GM18867 (cell line): ENCODE results near the gene RTP2.
A peak's percentile ranks its signal among the peaks of the same experiment; 100 is the strongest.

Source experiments
- ATAC-seq: cut with Tn5 transposase; IDR thresholded peaks from one replicate; pipeline ENCODE4 v1.9.1; 2021; ENCODE audit warnings: mild to moderate bottlenecking, moderate library complexity; ENCODE audit not compliant: unreplicated experiment

RTP2 gene

GRCh38 chr3:187739094-187739560 is 36.8 kb upstream of the RTP2 start:
- no peak for ATAC-seq

DNA sequence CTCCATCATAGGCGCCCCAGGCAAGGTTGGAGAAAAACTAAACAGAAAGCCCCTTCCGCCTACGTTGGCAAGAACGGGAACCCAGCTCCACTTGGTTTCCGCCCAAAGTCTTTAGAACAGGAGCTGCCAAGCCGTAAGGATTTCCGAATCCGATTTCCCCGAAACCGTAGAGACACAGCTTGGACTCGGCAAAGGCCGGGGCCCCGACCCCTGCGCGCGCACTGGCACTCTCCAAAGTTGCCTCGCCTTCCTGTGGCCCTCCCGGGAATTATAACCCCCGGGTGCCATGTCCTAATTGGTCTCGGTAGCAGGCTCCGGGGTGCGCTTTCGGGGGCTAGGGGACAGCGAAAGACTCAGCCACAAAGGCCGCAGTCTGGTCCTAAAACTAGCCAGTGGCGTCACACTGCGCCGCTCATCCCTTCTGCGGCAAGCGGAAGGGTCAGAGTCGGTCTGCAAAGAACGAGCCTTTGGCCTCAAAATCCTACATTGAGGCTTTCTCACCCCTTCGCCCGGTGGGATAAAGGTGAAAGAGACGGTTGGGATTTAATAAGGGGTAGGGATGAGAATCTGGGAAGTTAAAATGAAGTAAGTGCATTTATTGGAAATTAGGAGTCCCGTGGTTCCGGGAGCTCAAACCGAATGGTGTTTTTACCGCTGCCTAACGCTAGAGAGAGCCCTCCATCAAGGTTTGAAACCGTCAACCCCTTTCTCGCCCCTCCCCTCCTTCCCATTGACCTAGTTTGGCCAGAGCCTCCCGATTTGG is 36.2 kb upstream of the RTP2 start:
- ATAC-seq, result peak; percentile 53

GRCh38 chr3:187738071-187738330 is 35.6 kb upstream of the RTP2 start:
- ATAC-seq, result no peak

DNA sequence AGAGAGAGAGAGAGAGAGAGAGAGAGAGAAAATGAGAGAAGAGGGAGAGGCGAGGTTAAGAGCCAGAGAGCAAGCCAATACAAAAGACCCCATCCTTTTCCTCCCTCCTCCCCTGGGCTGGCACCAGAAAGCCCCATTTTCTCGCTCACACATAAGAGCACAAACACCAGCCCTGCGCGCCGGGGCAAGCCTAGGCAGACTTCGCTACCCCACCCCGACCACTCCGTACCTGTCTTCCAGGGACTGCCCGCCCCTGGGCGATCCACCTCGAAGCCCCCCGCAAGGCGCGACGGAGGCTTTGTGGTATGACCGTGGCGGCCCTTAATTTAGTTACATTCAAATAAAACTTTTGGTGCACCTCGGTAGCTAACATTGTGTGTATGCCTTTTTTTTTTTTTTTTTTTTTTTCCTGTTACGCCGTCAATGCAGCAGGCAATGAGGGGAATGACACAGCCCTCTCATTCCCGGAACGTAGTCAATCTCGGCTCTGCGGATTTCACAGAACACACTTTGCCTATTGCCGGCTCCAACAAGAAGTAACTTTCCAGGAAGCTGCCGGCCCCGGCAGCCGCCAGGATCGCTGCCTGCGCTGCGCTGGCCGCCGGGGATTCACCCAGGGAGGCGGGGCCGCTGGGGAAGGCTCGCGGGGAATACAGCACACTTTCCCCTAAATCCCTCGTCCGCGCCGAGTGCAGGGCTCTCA is 35.2 kb upstream of the RTP2 start:
- ATAC-seq, result no peak

GRCh38 chr3:187737006-187737367 is 34.6 kb upstream of the RTP2 start:
- no peak for ATAC-seq

DNA sequence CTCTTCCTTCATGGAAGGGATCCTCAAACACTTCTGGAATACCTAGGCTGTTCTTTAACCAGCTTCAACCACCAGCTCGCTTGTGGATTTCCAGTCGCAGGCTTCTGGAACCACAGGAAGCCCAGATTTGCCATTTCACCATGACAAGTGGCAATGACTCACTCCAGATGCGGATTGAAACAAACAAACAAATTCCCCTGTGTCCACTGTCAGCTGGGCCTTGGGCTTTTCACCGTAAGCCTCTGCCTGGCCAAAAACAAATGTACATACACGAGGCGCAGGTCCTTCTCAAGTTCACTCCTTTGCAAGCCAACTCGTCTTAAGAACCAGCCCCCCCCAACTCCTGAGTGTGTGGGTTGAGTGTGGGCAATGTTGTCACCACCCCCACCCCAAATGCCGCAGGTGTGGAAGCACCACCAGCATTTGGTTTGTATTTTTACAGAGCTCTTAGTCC is 34.1 kb upstream of the RTP2 start:
- no peak for ATAC-seq

DNA sequence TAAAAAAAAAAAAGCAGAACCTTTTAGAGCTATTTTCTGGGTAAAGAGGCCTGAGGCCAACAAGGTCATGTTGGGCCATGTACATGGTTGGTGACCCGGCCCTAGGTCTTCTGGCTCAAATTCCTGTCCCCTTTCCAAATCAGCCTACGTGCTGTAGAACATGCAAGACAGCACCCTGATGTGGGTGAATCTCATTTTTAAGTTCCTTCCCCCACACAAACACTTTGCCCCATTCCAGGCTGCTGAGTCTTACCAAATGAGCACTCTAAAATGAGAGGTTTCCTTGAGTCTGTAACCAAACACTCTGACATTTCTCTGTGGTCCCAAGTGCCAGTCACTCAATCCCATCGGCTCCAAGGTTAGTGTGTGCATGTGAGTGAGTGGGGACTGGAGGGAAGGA is 33.5 kb upstream of the RTP2 start:
- ATAC-seq, result no peak

DNA sequence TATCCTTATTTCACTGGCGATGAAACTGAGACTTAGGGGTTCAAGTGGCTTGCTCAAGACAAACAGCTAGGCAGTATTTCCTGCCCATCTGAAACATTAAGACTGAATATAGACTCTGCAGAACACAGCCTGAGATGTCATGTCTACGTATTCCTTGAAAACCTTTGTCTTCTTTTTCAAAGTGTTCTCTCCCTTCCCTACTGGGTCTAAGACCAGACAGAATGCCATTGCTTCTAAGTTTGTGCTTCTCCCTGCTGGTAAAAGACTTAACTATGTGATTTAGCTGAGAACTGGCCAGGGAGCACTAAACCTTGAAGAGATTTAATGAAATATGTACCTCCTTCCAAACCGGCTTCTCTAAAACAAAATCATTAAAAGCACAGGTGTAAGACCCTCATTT is 33.0 kb upstream of the RTP2 start:
- ATAC-seq, result no peak

DNA sequence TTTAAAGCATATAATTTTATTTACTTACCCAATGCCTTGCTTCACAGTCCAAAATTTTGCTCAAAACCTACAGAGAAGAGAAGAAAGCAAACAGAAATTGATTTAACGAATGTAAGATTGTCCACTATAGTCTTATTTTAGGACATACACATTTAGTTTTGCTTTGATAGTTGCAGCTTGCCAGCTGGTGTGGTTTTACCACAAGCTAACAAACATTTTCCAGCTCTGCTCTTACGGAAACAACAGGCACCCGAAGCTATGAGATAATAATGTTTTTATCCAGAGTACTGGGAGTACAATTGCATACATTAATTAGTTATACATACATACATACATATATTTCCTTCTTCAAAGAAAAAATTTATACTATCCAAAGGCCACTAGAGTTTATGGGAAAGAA is 32.5 kb upstream of the RTP2 start:
- no peak for ATAC-seq

DNA sequence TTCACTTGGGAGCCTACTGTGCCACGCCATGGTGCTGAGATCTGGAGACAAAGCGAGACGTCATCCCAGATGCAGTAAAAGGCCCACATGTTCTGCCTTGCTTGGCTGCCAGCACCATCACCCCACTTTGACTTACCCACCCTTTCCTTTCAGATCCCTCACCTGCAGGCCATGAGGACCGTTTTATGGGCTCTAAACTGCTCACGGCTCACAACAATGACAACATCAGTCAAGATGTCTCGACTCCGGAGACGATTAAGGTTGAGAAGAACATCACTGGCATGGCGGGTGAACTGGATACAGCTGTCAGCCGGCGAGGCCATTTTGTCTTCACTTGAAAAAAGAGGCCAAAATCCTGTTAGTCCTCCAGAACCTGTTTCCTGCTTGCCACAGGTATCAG is 31.0 kb upstream of the RTP2 start:
- ATAC-seq, result no peak

DNA sequence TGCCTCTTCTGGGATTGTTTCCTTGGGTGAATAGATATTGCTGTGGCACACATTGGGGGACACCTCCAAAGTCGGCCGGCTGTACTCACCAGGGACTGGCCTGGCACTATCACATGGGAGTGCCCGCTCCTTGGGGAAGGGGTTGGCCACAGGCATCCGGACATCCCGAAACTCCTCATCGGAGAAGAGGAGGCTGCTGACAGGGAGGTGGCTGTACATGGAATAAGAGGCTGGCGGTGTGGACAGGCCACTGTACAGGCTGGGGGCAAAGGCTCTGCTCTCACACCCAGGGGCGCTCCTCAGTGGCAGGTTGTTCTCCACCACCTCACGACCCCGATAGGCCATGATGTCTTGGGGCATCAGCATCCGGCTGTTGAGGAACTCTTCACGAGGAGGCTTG is 27.2 kb upstream of the RTP2 start:
- ATAC-seq, result no peak

DNA sequence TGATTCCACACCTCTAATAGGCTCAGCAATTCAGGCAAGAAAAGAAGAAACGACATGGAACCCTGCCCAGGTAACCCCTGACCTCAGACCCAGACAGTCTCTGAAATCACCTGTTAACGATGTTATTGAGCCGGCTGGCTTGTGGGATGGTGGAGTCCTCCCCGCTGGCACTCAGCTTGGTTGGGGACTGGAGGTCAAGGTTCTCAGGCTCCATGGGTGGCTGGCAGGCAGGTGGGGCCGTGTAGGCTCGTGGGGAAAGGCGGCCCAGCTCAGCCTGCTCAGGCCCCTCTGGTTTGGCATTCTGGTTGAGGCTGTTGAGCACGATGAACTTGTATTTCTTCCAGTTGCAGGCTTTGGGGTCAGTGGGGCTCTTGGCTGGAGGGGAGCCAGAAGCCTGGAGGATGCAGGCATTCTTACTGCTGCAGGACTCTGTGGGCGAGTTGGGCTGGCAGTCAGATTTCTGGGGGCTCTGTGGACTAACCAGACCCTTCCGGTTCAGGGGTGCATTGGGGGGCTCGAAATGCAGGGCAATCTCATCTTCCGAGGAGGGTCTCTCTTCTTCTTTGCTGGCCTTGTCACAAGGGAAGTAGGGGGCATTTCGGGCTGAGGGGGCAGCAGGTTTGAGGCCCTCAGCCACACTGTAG is 26.7 kb upstream of the RTP2 start:
- no peak for ATAC-seq

DNA sequence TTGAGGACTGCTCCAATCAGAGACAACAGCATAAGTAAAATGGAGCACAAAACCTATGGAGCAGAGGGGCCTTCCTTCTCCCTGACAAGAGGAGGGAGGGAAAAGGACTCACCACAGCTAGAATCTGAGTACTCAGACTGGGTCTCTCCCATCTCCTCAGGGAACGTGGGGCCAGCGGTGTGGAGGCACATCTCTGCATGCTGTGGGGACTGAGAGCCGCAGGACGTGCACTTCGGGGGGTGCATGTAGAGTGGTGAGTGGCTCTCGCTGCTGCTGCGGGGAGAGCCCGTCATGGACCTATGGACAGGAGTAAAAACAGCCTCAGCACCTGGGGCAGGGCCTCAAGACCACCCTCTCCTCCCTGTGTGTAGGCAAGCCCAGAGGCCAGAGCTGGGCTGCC is 25.9 kb upstream of the RTP2 start:
- no peak for ATAC-seq

DNA sequence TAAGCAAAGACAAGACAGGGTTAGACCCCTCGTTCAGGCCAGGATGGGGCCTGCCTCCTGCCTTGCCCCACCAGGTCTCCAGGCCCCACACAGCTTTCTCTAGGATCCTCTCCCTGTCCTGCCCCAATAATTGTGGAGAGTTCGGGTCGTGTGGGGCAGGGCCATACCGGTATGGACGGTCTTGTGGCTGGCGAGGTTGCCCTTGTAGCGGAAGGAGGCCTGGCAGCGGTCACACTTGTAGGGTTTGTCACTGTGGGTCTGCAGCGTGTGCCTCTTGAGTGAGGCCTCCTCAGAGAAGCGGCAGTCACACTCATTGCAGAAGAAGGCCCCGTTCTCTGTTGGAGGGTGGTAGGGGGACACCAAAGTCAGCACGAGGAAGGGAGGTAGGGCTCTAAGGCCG is 24.2 kb upstream of the RTP2 start:
- no peak for ATAC-seq

DNA sequence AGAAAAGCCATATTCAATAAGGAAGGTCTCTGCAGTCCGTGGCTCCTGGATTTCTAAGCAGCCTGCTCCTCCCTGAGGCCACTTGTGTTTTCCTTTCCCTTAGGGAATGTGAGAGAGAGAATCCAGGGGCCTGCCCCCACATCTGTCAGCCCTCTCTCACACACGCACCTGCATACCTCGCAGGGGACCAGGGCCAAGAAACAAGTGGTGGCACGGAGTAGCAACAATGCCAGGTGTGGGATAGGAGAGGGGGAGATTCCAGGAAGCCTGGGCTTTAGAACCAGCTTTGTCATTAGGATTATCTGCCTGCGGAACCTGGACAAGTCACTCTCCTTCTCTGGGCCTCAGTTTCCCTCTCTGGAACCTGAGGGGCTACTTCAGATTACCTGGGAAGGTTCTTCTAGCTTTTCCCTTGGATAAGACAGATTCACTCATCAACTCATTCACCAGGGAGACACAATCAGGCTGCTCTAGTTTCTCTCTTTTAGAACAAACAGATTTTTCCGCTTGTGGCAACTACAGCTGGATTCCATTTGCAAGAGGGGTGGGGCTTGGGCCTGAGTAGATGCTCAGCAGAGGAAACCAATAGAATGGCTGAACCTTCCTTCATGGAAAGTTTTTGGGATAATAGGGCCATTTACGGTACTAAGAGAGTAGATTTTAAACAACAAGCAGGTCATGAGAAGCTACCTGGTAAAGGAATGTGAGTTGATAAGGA is 23.5 kb upstream of the RTP2 start:
- no peak for ATAC-seq

- ATAC-seq, result no peak
Measured at GRCh38 chr3:187725224-187725623, 22.9 kb upstream of the RTP2 start.

DNA sequence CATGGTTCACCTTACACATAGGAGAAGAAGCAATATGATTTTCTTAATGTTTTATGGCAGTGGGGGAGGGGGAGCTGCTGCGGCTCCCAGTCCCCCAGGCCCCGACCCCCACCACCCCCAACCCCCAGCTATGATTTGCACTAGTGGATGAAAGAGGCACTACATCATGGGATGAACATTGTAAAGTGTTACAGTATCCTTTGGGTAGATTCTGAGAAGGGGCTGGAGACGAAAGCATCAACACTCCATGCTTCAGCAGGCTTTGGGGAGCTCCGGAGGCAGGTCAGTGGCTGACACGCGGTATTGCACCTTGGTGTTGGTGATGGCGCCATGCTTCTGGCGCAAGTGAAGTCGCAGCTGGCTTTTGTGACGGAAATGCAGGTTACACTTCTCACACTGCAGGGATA is 19.9 kb upstream of the RTP2 start:
- ATAC-seq, result no peak

- no peak for ATAC-seq
Measured at GRCh38 chr3:187721055-187721454, 18.7 kb upstream of the RTP2 start.

GRCh38 chr3:187720337-187720670 is 17.9 kb upstream of the RTP2 start:
- ATAC-seq, result no peak

DNA sequence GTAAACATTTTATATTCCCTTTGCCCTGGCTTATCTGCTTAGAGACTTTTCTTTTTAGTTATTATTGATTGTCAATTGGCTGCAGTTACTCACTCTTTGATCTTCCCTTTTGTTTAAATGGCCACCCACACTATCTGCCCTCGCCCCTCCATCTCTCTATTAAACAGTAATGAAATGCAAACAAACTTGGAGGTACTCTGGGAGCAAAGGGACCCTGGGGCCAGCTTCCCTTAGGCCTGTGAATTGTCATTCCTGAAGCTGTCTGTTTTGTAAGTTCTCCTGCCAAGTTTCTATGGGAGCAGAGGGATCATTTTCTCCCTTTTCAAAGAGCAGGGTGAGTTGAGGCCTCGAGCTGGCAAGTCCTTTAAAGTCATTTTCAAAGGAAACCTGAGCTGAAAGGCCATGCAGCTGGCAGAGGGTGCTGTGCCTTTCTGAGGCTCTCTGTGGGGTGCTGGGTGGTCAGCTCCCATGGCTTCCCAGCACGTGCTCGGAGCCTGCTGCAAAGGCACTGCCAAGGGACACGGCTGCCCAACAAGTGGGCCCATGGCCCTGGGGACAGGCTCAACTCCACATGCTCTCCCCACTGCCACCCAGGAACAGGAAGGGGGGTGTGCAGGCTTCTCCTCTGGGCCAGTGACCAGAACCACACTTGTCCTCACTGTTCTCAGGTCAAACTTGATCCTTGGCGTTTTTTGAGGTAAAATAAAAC is 17.4 kb upstream of the RTP2 start:
- ATAC-seq, result no peak

DNA sequence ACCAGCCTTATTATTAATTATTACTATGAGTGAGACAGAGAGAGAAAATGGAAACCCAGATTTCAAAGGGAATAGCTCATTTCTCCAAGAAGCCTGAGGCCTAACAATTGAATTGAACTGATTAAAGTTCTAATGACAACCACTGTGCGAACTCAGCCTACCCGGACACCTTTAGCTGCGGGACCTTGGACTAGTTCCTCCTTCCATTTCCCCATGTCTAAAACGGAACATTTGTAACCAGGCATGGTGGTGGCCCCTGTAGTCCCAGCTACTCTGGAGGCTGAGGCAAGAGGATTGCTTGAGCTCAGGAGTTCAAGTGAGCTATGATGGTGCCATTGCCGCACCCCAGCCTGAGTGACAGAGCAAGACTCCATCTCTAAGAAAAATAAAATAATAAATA is 16.4 kb upstream of the RTP2 start:
- ATAC-seq, result no peak
